Large intestine (tissue), 12 donors: ENCODE measurements around the gene FAM131A. TPM values are rescaled to one million over a fixed set of nuclear protein-coding genes. Genes with fewer than 3 reads are reported as not detected.

ENCODE experiments used
- DNase-seq, 2 donors: peaks; one replicate each; pipeline versions ENCODE4 v3.0.0 to v3.0.0-alpha.2; 2013
- H3K27ac ChIP-seq: one replicate; pipeline ENCODE4 v1.5.1; 2013; ENCODE audit warnings: low read length
- H3K27me3 ChIP-seq: 2 replicates; pipeline ENCODE4 v1.6.1; 2013; ENCODE audit warnings: low read length; ENCODE audit not compliant: control insufficient read depth, insufficient read depth
- H3K36me3 ChIP-seq: 2 replicates; pipeline ENCODE4 v1.6.1; 2013; ENCODE audit warnings: low read length; ENCODE audit not compliant: control insufficient read depth, insufficient read depth
- H3K4me1 ChIP-seq: one replicate; pipeline ENCODE4 v1.6.1; 2013; ENCODE audit warnings: low read length; ENCODE audit not compliant: control insufficient read depth, insufficient read depth
- H3K4me3 ChIP-seq: one replicate; pipeline ENCODE4 v1.5.1; 2013; ENCODE audit warnings: low read length
- H3K9me3 ChIP-seq: one replicate; pipeline ENCODE4 v1.6.1; 2013; ENCODE audit warnings: mild to moderate bottlenecking, low read depth, low read length, moderate library complexity; ENCODE audit not compliant: control insufficient read depth
- WGBS: methylation state at CpG from one replicate; pipeline ENCODE4 v1.1.5; 2013; ENCODE audit warnings: low lambda C conversion rate; ENCODE audit not compliant: insufficient coverage; 5-methylcytosine and 5-hydroxymethylcytosine counted together
- long read RNA-seq, 11 donors: transcript quantifications; one replicate each; lab custom pipeline, GENCODE V29; 2026
- polyA plus RNA-seq: library from polyadenylated mRNA; unstranded; fragments of 120-200 nt; gene quantifications from one replicate; pipeline ENCODE4 v1.2.1, GENCODE V29; 2013

Gene FAM131A, protein sequence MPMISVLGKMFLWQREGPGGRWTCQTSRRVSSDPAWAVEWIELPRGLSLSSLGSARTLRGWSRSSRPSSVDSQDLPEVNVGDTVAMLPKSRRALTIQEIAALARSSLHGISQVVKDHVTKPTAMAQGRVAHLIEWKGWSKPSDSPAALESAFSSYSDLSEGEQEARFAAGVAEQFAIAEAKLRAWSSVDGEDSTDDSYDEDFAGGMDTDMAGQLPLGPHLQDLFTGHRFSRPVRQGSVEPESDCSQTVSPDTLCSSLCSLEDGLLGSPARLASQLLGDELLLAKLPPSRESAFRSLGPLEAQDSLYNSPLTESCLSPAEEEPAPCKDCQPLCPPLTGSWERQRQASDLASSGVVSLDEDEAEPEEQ
- polyA plus RNA-seq: 14.9 TPM
- long read RNA-seq, donor 1, partial matches to known transcripts: 0 of 6 reads
- long read RNA-seq, donor 1, other reads (novel, unspliced or antisense): 0 of 6 reads
- long read RNA-seq, donor 2, partial matches to known transcripts: 61 of 65 reads
- long read RNA-seq, donor 2, other reads (novel, unspliced or antisense): 0 of 65 reads
- long read RNA-seq, donor 3: 0 reads
- long read RNA-seq, donor 4: 0 reads
- long read RNA-seq, donor 5, partial matches to known transcripts: 17 of 20 reads
- long read RNA-seq, donor 5, other reads (novel, unspliced or antisense): 0 of 20 reads
- long read RNA-seq, donor 6, partial matches to known transcripts: 0 of 4 reads
- long read RNA-seq, donor 6, other reads (novel, unspliced or antisense): 0 of 4 reads
- long read RNA-seq, donor 7, partial matches to known transcripts: 0 of 5 reads
- long read RNA-seq, donor 7, other reads (novel, unspliced or antisense): 0 of 5 reads
- long read RNA-seq, donor 8, transcript FAM131A-202 (6 exons, 2,421 nt): major isoform, 5 of 10 reads
- long read RNA-seq, donor 8, transcript FAM131A-207 (7 exons, 1,335 nt): major isoform, 5 of 10 reads
- long read RNA-seq, donor 8, partial matches to known transcripts: 0 of 10 reads
- long read RNA-seq, donor 8, other reads (novel, unspliced or antisense): 0 of 10 reads
- long read RNA-seq, donor 9, partial matches to known transcripts: 6 of 11 reads
- long read RNA-seq, donor 9, other reads (novel, unspliced or antisense): 0 of 11 reads
- long read RNA-seq, donor 10, partial matches to known transcripts: 0 of 3 reads
- long read RNA-seq, donor 10, other reads (novel, unspliced or antisense): 0 of 3 reads
- long read RNA-seq, donor 11, partial matches to known transcripts: 20 of 22 reads
- long read RNA-seq, donor 11, other reads (novel, unspliced or antisense): 0 of 22 reads

DNA sequence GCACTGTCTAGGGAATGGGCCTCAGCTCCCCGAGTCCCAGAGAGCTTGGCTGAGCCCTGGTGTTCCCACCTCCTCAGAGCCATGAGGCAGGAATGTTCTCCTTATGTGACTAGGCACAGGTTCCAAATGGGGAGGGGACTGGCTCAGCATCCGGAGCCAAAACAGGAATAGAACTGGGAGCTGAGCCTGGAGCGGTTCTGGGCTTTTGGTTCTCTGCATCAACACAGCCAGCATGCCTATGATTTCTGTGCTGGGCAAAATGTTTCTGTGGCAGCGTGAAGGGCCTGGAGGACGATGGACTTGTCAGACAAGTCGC, at the start of gene FAM131A:
Gene FAM131A, plus strand, starts transcription at position 202 of the 316 bp plus-strand sequence. Its CDS starts 31 bp downstream, at position 233.
- Histone ChIP-seq H3K9me3 (no peaks in the 10 kb centered on the region), H3K36me3 (peaks cover 38% of the 10 kb centered on the region), H3K4me3 (peak within 1 kb of the TSS; percentile 73), H3K27me3 (no peaks in the 10 kb centered on the region), H3K4me1 (peaks cover 24% of the 10 kb centered on the region), H3K27ac (peak within 1 kb of the TSS; percentile 98)
- no peak for DNase-seq
- WGBS: 100% methylated on average over 1 of the region's 6 CpGs

DNA sequence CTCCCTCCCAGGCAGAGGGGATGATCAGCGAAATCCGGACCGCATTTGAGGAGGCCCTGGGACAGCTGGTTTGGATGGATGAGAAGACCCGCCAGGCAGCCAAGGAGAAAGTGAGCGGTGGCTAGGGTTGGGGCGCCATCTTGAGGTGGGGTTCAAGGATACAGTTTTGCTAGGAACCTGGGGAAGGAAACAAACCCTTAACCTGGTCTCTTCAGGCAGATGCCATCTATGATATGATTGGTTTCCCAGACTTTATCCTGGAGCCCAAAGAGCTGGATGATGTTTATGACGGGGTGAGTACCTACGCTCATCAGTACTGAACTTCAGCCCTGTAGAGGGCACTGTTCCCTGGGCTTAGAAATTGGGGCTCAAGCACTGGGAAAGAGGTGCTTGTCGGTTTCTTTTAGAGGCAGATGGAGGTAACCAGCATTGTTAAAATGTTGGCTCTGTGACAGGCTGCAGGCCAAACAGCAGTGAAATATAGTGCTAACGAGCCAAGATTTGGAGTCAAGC, 47.9 kb upstream of the FAM131A start:
- WGBS: no CpG with 5 or more reads among the region's 10 CpGs
- Histone ChIP-seq H3K4me1 (peaks cover 2% of the 10 kb centered on the region), H3K9me3 (no peaks in the 10 kb centered on the region), H3K36me3 (no peaks in the 10 kb centered on the region), H3K27me3 (peaks cover 10% of the 10 kb centered on the region), H3K27ac (no peak overlapping the region), H3K4me3 (no peak overlapping the region)
- peak in 1 of 2 donors; percentile 11 for DNase-seq

DNA sequence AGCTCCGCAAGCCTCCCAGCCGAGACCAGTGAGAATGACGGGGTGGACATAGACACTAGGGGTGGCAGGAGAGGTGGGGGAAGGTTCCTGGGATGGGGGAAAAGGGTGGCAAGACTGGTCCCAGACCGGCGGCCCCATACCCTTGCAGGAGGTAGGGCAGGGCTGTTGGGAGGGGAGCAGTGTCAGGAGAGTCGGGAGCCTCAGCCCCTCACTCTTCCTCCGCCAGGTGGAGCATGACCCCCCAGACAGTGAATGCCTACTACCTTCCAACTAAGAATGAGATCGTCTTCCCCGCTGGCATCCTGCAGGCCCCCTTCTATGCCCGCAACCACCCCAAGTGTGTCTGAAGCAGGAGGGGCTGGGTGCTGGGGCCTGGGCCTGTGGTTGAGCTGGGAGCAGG, 47.1 kb upstream of the FAM131A start:
- WGBS: no CpG with 5 or more reads among the region's 10 CpGs
- no peak for DNase-seq
- H3K27me3 ChIP-seq: peaks cover 9% of the 10 kb centered on the region
- no peak overlapping the region for H3K27ac ChIP-seq
- H3K9me3 ChIP-seq: no peaks in the 10 kb centered on the region
- H3K36me3 ChIP-seq: no peaks in the 10 kb centered on the region
- no peak overlapping the region for H3K4me3 ChIP-seq
- H3K4me1 ChIP-seq: peaks cover 2% of the 10 kb centered on the region

DNA sequence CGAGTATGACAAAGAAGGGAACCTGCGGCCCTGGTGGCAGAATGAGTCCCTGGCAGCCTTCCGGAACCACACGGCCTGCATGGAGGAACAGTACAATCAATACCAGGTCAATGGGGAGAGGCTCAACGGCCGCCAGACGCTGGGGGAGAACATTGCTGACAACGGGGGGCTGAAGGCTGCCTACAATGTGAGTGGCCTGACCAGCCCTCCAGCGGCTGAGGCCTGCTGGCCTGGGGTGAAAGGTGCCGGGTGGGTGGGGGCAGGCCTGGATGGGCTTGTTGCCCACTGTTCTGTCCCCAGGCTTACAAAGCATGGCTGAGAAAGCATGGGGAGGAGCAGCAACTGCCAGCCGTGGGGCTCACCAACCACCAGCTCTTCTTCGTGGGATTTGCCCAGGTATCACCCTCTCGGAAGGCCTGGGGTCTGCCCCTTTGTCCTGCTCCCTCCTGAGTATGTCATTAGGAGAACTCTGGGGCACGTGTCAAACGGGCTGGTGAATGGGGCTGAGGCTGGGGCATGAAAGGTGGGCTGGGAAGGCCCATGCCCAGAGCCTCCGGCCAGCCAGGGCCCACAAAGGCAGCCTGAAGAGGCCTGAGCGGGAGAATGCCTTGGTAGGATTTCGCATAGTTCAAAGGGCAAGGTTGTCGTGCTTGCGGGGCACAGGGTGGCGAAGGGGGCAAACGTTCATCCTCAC, 46.2 kb upstream of the FAM131A start:
- Histone ChIP-seq H3K27me3 (peaks cover 5% of the 10 kb centered on the region), H3K4me1 (peaks cover 2% of the 10 kb centered on the region), H3K36me3 (no peaks in the 10 kb centered on the region), H3K9me3 (no peaks in the 10 kb centered on the region), H3K4me3 (no peak overlapping the region), H3K27ac (no peak overlapping the region)
- no CpG with 5 or more reads among the region's 22 CpGs for WGBS
- no peak for DNase-seq

DNA sequence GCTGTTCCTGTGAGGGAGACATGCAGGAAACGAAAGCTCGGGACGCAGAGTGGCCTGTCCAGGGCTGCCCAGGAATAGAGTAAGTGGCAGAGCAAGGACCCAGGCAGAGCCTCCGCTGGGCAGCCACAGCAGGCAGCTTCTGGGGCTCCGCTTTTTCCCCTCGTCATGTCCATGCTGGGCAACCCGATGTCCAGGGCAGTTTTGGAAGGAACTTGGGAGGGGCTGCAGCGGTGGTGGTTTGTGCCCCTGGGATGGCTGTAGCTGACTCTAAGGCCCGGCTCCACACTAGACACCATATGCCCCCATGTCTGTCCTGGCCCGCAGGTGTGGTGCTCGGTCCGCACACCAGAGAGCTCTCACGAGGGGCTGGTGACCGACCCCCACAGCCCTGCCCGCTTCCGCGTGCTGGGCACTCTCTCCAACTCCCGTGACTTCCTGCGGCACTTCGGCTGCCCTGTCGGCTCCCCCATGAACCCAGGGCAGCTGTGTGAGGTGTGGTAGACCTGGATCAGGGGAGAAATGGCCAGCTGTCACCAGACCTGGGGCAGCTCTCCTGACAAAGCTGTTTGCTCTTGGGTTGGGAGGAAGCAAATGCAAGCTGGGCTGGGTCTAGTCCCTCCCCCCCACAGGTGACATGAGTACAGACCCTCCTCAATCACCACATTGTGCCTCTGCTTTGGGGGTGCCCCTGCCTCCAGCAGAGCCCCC, 45.5 kb upstream of the FAM131A start:
- no peak overlapping the region for H3K4me3 ChIP-seq
- H3K27me3 ChIP-seq: peaks cover 5% of the 10 kb centered on the region
- H3K36me3 ChIP-seq: no peaks in the 10 kb centered on the region
- peaks cover 2% of the 10 kb centered on the region for H3K4me1 ChIP-seq
- DNase-seq: no peak
- H3K27ac ChIP-seq: no peak overlapping the region
- H3K9me3 ChIP-seq: no peaks in the 10 kb centered on the region
- WGBS: no CpG with 5 or more reads among the region's 21 CpGs

DNA sequence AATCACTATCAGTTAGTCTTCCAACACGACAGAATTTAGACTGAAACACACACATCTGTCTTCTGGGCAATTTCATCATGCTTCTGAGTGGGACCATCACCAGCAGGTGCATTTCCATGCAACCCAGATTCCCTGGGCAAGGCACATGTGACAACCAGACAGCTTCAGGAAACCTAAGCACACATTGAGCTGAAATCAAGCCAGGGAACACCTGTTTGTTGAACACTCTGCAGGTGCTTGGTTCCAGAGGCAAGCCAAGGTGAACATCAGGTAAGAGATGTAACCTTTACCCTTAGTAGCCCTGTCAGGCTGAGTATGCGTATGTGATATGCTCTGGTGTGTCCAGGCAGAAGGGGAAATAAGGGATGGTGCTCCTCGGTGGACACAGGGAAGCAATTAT, 41.6 kb upstream of the FAM131A start:
- no peaks in the 10 kb centered on the region for H3K27me3 ChIP-seq
- H3K4me1 ChIP-seq: peaks cover 2% of the 10 kb centered on the region
- peaks cover 3% of the 10 kb centered on the region for H3K36me3 ChIP-seq
- no peak for DNase-seq
- no peak overlapping the region for H3K27ac ChIP-seq
- no peaks in the 10 kb centered on the region for H3K9me3 ChIP-seq
- H3K4me3 ChIP-seq: no peak overlapping the region
- WGBS: no CpG with 5 or more reads among the region's 3 CpGs

DNA sequence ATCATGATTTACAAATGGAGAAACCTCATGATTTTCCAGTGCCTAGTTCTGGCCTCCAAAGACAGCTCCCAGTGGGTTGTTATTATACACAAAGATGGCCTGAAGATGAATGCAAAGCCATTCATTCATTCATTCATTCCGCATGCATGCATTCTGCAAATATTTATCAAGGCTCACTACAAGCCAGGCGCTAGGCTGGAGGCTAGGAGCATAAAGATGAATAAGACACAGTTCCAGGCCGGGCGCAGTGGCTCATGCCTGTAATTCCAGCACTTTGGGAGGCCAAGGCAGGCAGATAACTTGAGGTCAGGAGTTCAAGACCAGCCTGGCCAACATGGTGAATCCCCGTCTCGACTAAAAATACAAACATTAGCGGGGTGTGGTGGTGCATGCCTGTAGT, 40.8 kb upstream of the FAM131A start:
- no peaks in the 10 kb centered on the region for H3K27me3 ChIP-seq

DNA sequence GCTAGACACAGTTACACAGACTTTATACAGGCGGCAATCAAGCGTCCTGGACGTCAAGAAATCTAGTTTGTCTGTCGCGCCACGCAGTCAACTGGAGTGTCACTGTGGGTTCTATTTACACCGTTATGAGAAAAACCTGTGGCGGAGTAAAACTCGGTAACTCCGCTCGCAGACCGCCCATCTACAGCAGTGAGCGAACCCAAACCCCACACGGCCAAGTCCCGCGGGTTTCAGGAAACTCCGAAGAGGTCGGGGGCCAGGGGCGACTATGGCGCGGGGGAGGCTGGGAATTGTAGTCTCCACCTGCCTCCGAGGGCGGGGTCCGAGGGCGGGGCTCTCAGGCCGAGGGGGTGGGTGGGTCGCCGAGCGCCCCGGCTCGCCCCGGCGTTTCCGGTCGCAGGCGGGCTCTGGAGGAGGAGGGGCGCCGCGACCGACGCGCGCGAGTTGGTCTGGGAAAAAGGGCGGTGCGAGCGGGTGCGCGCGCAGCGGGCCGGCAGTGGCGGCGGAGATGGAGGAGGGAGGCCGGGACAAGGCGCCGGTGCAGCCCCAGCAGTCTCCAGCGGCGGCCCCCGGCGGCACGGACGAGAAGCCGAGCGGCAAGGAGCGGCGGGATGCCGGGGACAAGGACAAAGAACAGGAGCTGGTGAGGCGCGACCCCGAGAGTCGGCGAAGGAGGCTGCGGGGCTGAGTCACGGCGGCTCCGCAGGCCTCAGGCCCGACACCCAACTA, 38.5 kb upstream of the FAM131A start, which contains the start of gene PSMD2:
Gene PSMD2, plus strand, starts transcription at position 483 of the 729 bp plus-strand sequence. Its CDS starts 26 bp downstream, at position 509.
- Histone ChIP-seq H3K4me3 (peak within 1 kb of the TSS; percentile 90), H3K4me1 (no peaks in the 10 kb centered on the region), H3K27ac (peak within 1 kb of the TSS; percentile 62), H3K36me3 (peaks cover 31% of the 10 kb centered on the region), H3K27me3 (no peaks in the 10 kb centered on the region), H3K9me3 (no peaks in the 10 kb centered on the region)
- DNase-seq: peak; percentile 96
- WGBS: no CpG with 5 or more reads among the region's 78 CpGs

More for the DNA sequence above, 40.8 kb upstream of the FAM131A start:
- H3K4me1 ChIP-seq: no peaks in the 10 kb centered on the region
- H3K27ac ChIP-seq: no peak overlapping the region
- DNase-seq: no peak
- WGBS: no CpG with 5 or more reads among the region's 7 CpGs
- no peak overlapping the region for H3K4me3 ChIP-seq
- no peaks in the 10 kb centered on the region for H3K9me3 ChIP-seq
- peaks cover 8% of the 10 kb centered on the region for H3K36me3 ChIP-seq
